GM12878 (cell line): ENCODE measurements around the gene DNAH3. TPM values are rescaled to one million over a fixed set of nuclear protein-coding genes. Genes with fewer than 3 reads are reported as not detected.
"Not testable (repeated sequence)": the region's sequence is repeated elsewhere in the genome, so short reads cannot be mapped to it uniquely, and the experiment has no call there.

Source experiments
- ATAC-seq: fragments of 200-7000 bp; cut with Tn5 transposase; 3 replicates; pipeline ENCODE4 v1.9.1; 2020; ENCODE audit warnings: mild to moderate bottlenecking, moderate library complexity
- BruUV-seq: library from RNA; stranded (reverse); fragments of 400-500 nt; replicated peaks from 2 replicates; lab custom pipeline; 2021; lab: Mats Ljungman, UMichigan
- CTCF ChIA-PET: fragments of 300-600 bp; sonication (Branson Sonifier 250); formaldehyde crosslinking; extraction: SDS; loops from one replicate; lab custom pipeline; 2021; ENCODE audit warnings: inconsistent platforms; lab: Yijun Ruan, JAX
- POLR2A ChIA-PET: fragments of 350-600 bp; formaldehyde crosslinking; extraction: SDS; loops from one replicate; lab custom pipeline; 2021; ENCODE audit warnings: inconsistent platforms; lab: Charles Lee
- RAD21 ChIA-PET: fragments of 300-600 bp; sonication (Branson Sonifier 250); formaldehyde crosslinking; loops from one replicate; lab custom pipeline; 2023; ENCODE audit warnings: antibody characterized with exemption; ENCODE audit not compliant: unreplicated experiment; lab: Charles Lee
- SMC1A ChIA-PET: fragments of 300-600 bp; sonication (Branson Sonifier 250); formaldehyde crosslinking; loops from one replicate; lab custom pipeline; 2023; ENCODE audit not compliant: unreplicated experiment, uncharacterized antibody; lab: Charles Lee
- DNase-seq: peaks from one replicate; pipeline ENCODE4 v3.0.0-alpha.2; 2011; ENCODE audit warnings: low read depth, low spot score
- FAIRE-seq: peaks from 3 replicates; lab custom pipeline; 2011; peaks lifted over from hg19 to GRCh38; lab: Jason Lieb, UNC
- H2AFZ ChIP-seq: 2 replicates; pipeline ENCODE4 v1.6.0; 2011; ENCODE audit warnings: low read depth, low read length, control low read depth; ENCODE audit not compliant: control insufficient read depth
- H3K27ac ChIP-seq: 2 replicates; pipeline ENCODE4 v1.5.1; 2011; ENCODE audit warnings: control low read depth; ENCODE audit not compliant: control insufficient read depth, insufficient read depth
- H3K27me3 ChIP-seq, 2 experiments: replicated peaks in 1 of 2; 2 replicates each; pipeline versions ENCODE4 v1.6.0 to v1.6.1; 2011; ENCODE audit warnings: low read length in 1 of 2; ENCODE audit not compliant: control insufficient read depth in 2 of 2, insufficient read depth in 2 of 2
- H3K36me3 ChIP-seq, 2 experiments: 2 replicates each; pipeline ENCODE4 v1.5.1; 2011; ENCODE audit warnings: low read length in 1 of 2; ENCODE audit not compliant: control insufficient read depth in 2 of 2, insufficient read depth in 2 of 2
- H3K4me1 ChIP-seq: 2 replicates; pipeline ENCODE4 v1.6.1; 2011; ENCODE audit warnings: mild to moderate bottlenecking, low read length, moderate library complexity, mixed read lengths; ENCODE audit not compliant: control insufficient read depth, insufficient read depth
- H3K4me2 ChIP-seq: 2 replicates; pipeline ENCODE4 v1.6.0; 2011; ENCODE audit warnings: control low read depth; ENCODE audit not compliant: control insufficient read depth, insufficient read depth
- H3K4me3 ChIP-seq: fragments of 200-600 bp; sonication (generic); 2 replicates; pipeline ENCODE4 v1.5.1; 2016
- H3K79me2 ChIP-seq: 2 replicates; pipeline ENCODE4 v1.6.0; 2011; ENCODE audit warnings: low read length; ENCODE audit not compliant: control insufficient read depth, insufficient read depth
- H3K9ac ChIP-seq: 2 replicates; pipeline ENCODE4 v1.8.0; 2011; ENCODE audit warnings: low read length, control low read depth, mixed read lengths; ENCODE audit not compliant: control insufficient read depth, insufficient read depth
- H3K9me3 ChIP-seq: replicated peaks from 3 replicates; pipeline ENCODE4 v1.5.1; 2011; ENCODE audit warnings: mild to moderate bottlenecking, low read length; ENCODE audit not compliant: control insufficient read depth, insufficient read depth
- H4K20me1 ChIP-seq: 2 replicates; pipeline ENCODE4 v1.6.0; 2011; ENCODE audit not compliant: control insufficient read depth, insufficient read depth
- CREM ChIP-seq: IDR thresholded peaks from 2 replicates; pipeline ENCODE4 v1.6.1; 2014; ENCODE audit warnings: antibody characterized with exemption, low read depth
- HDAC6 ChIP-seq: fragments of 200-600 bp; sonication (generic); IDR thresholded peaks from one replicate; pipeline ENCODE4 v1.8.0; 2017; ENCODE audit warnings: antibody characterized with exemption; ENCODE audit not compliant: unreplicated experiment
- HDGF ChIP-seq: fragments of 450-650 bp; IDR thresholded peaks from 2 replicates; pipeline ENCODE4 v1.6.1; 2016; ENCODE audit warnings: antibody characterized with exemption
- IKZF1 ChIP-seq: fragments of 450-650 bp; conservative IDR thresholded peaks from 2 replicates; pipeline ENCODE4 v1.6.1; 2017; ENCODE audit warnings: antibody characterized with exemption, mild to moderate bottlenecking
- PML ChIP-seq: IDR thresholded peaks from 2 replicates; pipeline ENCODE4 v1.6.1; 2012; ENCODE audit warnings: low read length, inconsistent platforms
- TCF12 ChIP-seq: IDR thresholded peaks from 2 replicates; pipeline ENCODE4 v1.6.1; 2011; ENCODE audit warnings: low read depth, mild to moderate bottlenecking, low read length
- YBX1 ChIP-seq: fragments of 450-650 bp; IDR thresholded peaks from 2 replicates; pipeline ENCODE4 v1.6.1; 2016; ENCODE audit warnings: antibody characterized with exemption
- ZBED1 ChIP-seq: IDR thresholded peaks from 2 replicates; pipeline ENCODE4 v1.6.1; 2016; ENCODE audit warnings: borderline replicate concordance
- ZNF384 ChIP-seq: IDR thresholded peaks from 2 replicates; pipeline ENCODE4 v1.6.1; 2012; ENCODE audit warnings: low read depth, mild to moderate bottlenecking, low read length, improper control_type of control experiment, borderline replicate concordance
- WGBS: methylation state at CpG from one replicate; pipeline ENCODE4 v1.1.6; 2016; ENCODE audit warnings: low lambda C conversion rate; ENCODE audit not compliant: insufficient replicate concordance, insufficient coverage; ENCODE audit errors: missing lambda C conversion rate; 5-methylcytosine and 5-hydroxymethylcytosine counted together
- in situ Hi-C: fragments of 300-500 bp; cut with MboI; formaldehyde crosslinking; loops from 9 replicates; pipeline ENCODE4 v1.14.3; 2018; ENCODE audit warnings: mixed read lengths
- intact Hi-C: fragments of 100-400 bp; cut with micrococcal nuclease; formaldehyde crosslinking; loops from one replicate; pipeline ENCODE4 v1.14.2; 2022; ENCODE audit not compliant: unreplicated experiment
- polyA plus RNA-seq, 11 experiments: library from polyadenylated mRNA; depleted of rRNA in 4 of 11; unstranded in 6 of 11; stranded (reverse) in 5 of 11; fragments of >200 nt; fragmentation: Nextera tagmentation in 4 of 11; fragmentation: Illumina TruSeq in 1 of 11; extraction: Ambion mirVana in 4 of 11; extraction: Trizol in 1 of 11; gene quantifications; 1 replicate in 1 of 11; 2 replicates in 10 of 11; pipeline versions ENCODE4 v1.2.1 to v1.2.3, GENCODE V29; 2011 to 2016; ENCODE audit warnings: inconsistent platforms in 2 of 11, missing spikeins in 2 of 11, low read depth in 1 of 11
- total RNA-seq, 4 experiments: library from RNA; depleted of rRNA in 3 of 4; stranded (reverse); fragments of >200 nt in 3 of 4; fragmentation: Illumina TruSeq in 1 of 4; extraction: Trizol in 1 of 4; gene quantifications; 2 replicates each; pipeline versions ENCODE4 v1.2.1 to v1.2.3, GENCODE V29; 2013 to 2021
- TF ChIP-seq, protein P1 (sequence below): fragments of 450-650 bp; IDR thresholded peaks from 2 replicates; pipeline ENCODE4 v1.6.1; 2016; ENCODE audit warnings: mild to moderate bottlenecking
- TF ChIP-seq, protein P2 (sequence below): IDR thresholded peaks from 2 replicates; pipeline ENCODE4 v1.6.1; 2011; ENCODE audit warnings: low read depth, mild to moderate bottlenecking, low read length, moderate library complexity, borderline replicate concordance; ENCODE audit errors: extremely low read depth

The DNAH3 gene
- total and polyA plus RNA-seq, 10 of the 15 experiments (the other 5 are each of a cell fraction or from before 2014, with no cell fraction given), result under 0.01 to 0.04 (median 0.04) TPM; not detected in 5

DNA sequence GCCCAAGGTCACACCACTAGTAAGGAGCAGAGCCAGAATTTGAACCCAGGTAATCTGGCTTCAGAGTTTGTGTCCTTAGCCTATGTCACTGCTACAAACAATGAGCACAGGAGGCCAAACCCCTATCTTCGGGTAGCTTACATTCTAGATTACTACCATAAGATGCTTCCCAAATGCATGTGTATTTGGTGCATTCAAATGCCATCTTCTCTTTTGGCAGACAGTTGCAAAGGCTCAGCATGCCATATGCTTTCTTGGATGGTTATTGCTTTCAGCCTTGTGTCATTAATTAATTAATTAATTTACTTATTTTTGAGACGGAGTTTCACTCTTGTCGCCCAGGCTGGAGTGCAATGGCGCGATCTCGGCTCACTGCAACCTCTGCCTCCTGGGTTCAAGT lies 80.7 kb downstream of the DNAH3 start (continued):
- TF ChIP-seq, protein P1, sequence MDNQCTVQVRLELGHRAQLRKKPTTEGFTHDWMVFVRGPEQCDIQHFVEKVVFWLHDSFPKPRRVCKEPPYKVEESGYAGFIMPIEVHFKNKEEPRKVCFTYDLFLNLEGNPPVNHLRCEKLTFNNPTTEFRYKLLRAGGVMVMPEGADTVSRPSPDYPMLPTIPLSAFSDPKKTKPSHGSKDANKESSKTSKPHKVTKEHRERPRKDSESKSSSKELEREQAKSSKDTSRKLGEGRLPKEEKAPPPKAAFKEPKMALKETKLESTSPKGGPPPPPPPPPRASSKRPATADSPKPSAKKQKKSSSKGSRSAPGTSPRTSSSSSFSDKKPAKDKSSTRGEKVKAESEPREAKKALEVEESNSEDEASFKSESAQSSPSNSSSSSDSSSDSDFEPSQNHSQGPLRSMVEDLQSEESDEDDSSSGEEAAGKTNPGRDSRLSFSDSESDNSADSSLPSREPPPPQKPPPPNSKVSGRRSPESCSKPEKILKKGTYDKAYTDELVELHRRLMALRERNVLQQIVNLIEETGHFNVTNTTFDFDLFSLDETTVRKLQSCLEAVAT, result no peak
- no peak for TF ChIP-seq IKZF1
- TF ChIP-seq, protein P2, sequence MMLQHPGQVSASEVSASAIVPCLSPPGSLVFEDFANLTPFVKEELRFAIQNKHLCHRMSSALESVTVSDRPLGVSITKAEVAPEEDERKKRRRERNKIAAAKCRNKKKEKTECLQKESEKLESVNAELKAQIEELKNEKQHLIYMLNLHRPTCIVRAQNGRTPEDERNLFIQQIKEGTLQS, result no peak
- TF ChIP-seq, all 136 proteins: peak for 0

DNA sequence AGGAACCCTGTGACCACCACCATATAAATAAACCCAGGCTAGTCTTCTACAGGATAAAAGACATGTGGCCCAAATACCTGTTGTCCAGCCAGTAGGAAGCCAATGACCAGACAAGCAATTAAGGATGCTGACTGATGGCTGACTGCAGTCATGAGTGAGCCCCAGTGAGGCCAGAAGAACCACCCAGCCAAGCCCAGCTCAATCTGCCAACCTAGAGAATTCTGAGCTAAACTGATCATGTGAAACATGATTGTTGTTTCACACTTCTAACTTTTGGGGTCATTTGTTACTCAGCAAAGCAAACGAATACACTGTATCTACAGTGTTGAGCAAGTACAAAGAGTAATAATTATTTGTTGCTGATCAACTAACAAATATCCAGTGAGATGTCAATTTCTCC lies 86.4 kb downstream of the DNAH3 start:
- no peak for DNase-seq
- H3K4me3 ChIP-seq, result no peak overlapping the region
- in situ Hi-C loops, result no loop called here
- no peaks in the 10 kb centered on the region for H3K36me3 ChIP-seq
- FAIRE-seq, result no peak
- H3K9me3 ChIP-seq, result no peaks in the 10 kb centered on the region; the same call in 1 of the 3 replicates
- ChIA-PET RAD21 (no interaction called here), CTCF (interaction anchor here (1.0 kb wide), 1 partner anchor 41 kb away, joined by 4 read pairs; no protein-coding TSS in a partner anchor), SMC1A (no interaction called here), POLR2A (no interaction called here)
- H3K27me3 ChIP-seq, result no peaks in the 10 kb centered on the region
- no peak overlapping the region for H2AFZ ChIP-seq
- intact Hi-C loops, result no loop called here
- no peaks in the 10 kb centered on the region for H3K4me1 ChIP-seq
- BruUV-seq, result no TSS peak
- H4K20me1 ChIP-seq, result no peaks in the 10 kb centered on the region
- H3K27ac ChIP-seq, result no peak overlapping the region
- no peak for ATAC-seq
- H3K9ac ChIP-seq, result no peak overlapping the region
- WGBS, result 0% methylated on average over 1 of the region's 1 CpG
- H3K4me2 ChIP-seq, result no peak overlapping the region
- no peak for TF ChIP-seq YBX1
- TF ChIP-seq PML, result no peak
- TF ChIP-seq ZBED1, result no peak
- TF ChIP-seq CREM, result no peak
- no peak for TF ChIP-seq TCF12
- no peak for TF ChIP-seq HDGF
- TF ChIP-seq ZNF384, result no peak
- no peak for TF ChIP-seq HDAC6
- no peaks in the 10 kb centered on the region for H3K79me2 ChIP-seq

DNA sequence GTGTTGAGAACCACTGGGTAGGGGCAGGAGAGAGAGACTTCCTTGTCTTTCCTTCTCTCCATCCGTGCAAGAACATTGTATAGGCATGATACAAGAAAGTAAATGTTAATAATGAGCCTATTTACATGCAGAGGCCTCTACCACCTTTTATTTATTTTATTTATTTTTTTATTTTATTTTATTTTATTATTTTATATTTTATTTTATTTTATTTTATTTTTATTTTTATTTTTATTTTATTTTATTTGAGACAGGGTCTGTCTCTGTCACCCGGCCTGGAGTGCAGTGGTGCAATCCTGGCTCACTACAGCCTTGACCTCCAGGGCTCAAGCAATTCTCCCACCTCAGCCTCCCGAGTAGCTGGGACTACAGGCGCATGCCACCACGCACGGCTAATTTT lies 87.3 kb downstream of the DNAH3 start:
- SMC1A ChIA-PET, FAIRE-seq, H3K9me3 ChIP-seq, H3K4me1 ChIP-seq, BruUV-seq, H4K20me1 ChIP-seq, H3K27ac ChIP-seq, RAD21 ChIA-PET, DNase-seq, ATAC-seq, CTCF ChIA-PET, H3K27me3 ChIP-seq, H3K4me2 ChIP-seq, H3K4me3 ChIP-seq, in situ Hi-C loops, intact Hi-C loops, POLR2A ChIA-PET, H2AFZ ChIP-seq, H3K79me2 ChIP-seq, H3K9ac ChIP-seq, H3K36me3 ChIP-seq: not testable (repeated sequence)
- WGBS, result 46% methylated on average over 6 of the region's 6 CpGs
